Stimulated activated naive CD4-positive, alpha-beta T cell treated with Interleukin-2 at 50 U/mL for 16 hours (primary cell): Measurements from ENCODE around the gene PPARG.
"Not testable (repeated sequence)": the region's sequence is repeated elsewhere in the genome, so short reads cannot be mapped to it uniquely, and the experiment has no call there.

ENCODE experiments used
- DNase-seq: peaks from one replicate; lab custom pipeline; 2025; lab: John Stamatoyannopoulos, UW

Gene PPARG

GRCh38 chr3:12443781-12444522 lies 155.1 kb downstream of the PPARG start:
- no peak for DNase-seq

DNA sequence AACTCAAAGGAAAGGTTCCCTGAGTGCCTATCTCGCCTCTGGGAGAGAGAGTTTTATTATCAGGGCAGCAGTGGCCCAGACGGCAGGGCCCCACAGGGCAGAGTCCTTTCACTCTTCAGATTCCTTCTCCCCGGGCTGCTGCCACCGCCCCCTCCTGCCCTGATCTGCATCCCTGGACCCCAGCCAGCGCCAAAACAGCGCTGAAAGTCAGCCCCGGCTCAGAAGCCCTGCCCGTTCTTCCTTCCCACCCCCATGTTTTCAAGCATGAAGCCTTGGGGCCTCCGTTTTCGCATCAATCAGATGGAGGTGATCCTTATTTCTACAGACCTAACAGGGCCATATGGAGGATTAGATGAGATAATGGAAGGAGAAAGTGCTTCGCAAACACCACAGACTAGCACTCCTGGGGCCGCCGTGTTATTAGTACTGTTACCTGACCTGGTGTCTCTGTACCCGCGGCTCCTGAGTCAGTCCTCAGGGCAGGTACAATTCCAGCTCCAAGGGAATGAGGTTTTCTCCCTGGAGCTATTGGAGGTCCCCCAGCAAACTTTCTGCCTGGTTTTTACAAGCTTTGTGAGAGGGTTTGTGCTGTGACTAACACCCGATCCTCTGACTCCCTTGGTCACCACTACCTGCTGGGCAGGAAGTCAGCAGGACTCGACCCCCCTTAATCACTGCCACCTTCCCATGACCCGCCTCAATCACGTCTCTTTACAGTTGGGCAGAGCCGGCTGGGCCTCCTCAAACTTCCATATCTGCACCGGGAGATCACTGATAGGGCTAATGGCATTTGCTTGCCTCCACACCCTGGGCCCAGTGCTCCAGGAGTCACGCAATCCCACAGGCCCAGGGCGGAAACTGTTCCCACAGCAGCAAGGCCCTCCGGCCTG lies 156.0 kb downstream of the PPARG start:
- no peak for DNase-seq

- DNase-seq: no peak
Observed at GRCh38 chr3:12445523-12446240, 156.8 kb downstream of the PPARG start.

DNA sequence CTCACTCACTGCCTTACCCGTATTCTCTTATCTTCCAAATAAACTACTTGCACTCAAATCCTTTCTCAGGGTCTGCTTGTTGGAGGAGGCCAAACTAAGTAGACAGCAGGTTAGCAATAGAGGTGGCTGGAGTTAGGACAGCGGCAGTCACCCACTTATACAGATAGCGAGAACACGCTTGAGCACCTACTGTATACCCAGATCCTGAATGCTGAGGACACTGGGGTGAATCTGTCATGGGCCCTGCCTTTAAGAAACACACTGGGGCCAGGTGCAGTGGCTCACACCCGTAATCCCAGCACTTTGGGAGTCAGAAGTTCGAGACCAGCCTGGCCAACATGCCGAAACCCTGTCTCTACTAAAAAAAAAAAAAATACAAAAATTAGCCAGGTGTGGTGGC lies 157.4 kb downstream of the PPARG start:
- no peak for DNase-seq

GRCh38 chr3:12447075-12447474 lies 158.2 kb downstream of the PPARG start:
- DNase-seq: no peak

DNA sequence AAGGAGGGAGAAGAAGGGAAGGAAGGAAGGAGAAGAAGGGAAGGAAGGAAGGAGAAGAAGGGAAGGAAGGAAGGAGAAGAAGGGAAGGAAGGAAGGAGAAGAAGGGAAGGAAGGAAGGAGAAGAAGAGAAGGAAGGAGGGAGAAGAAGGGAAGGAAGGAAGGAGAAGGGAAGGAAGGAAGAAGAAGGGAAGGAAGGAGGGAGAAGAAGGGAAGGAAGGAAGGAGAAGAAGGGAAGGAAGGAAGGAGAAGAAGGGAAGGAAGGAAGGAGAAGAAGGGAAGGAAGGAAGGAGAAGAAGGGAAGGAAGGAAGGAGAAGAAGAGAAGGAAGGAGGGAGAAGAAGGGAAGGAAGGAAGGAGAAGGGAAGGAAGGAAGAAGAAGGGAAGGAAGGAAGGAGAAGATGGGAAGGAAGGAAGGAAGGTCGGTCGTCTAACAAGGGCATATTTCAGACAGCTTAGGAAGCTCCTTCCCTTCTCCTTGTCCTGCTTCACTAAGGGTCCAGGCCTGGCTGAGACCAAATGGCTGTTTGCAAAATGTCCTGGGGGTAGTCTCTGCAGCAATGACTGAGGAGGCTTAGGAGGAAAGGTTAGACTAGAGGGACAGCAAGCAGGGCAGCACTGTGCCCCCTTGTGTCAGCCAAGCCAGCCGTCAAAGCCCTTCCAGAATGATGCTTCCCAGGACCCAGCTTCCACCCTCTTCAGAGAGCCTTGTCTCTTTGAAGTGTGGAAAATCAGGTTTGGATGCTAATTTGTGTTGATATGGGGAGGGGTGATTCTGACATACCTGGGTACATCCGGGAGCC lies 159.7 kb downstream of the PPARG start:
- DNase-seq: not testable (repeated sequence)

DNA sequence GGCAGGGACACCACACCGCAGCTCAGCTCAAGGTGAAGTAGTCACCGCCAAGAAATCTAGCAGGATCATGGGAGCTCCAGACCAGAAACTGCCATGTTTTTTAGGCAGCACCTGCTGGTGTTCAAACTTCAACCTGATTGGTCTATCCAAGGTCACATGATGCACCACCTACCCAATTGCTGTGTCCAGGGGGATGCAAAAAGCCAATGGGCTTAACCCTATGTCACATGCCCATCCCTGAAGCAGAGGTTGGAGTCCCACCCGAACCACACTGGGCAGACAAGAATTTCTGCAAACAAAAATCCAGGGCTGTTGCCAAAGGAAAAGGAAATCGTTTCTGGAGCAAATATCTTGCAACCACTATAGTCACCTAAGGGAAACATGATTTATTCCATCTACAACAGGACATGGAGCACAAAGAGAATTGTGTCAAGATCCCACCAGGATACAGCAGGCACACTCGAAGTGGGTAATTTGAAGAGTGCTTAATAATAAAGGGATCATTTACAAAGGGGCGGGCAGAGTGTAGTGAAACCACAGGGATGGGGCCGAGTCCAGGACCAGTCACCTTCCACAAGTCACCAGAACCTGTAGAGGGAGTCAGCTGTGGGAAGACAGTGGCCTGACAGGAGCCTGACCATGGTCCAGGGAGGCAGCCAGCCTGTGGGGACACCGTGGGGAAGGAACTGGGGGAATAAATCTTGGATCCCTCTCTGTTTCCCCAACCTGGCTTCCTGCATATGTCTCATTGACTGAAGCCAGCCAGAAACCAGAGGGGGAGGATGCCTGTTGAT lies 161.2 kb downstream of the PPARG start:
- no peak for DNase-seq

- no peak for DNase-seq
Observed at GRCh38 chr3:12451481-12451880, 162.6 kb downstream of the PPARG start.

DNA sequence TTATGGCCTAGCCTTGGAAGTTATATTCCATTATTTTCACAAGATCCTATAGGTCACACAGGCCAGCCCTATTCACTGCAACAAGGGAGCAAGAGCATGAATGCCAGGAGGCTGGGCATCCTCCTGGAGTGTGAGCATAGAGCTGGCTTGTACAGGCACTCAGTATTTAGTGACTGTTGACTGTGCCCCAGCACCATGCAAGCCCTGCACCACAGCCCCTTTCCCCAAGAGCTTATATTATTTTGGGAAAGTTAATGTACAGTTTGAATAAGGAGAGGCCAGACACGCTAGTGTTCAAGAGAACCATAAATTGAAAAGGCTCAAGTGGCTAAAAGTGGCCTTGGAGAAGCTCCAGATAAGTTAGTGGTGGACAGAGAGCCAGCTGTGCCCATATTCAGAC lies 163.1 kb downstream of the PPARG start:
- DNase-seq: no peak

DNA sequence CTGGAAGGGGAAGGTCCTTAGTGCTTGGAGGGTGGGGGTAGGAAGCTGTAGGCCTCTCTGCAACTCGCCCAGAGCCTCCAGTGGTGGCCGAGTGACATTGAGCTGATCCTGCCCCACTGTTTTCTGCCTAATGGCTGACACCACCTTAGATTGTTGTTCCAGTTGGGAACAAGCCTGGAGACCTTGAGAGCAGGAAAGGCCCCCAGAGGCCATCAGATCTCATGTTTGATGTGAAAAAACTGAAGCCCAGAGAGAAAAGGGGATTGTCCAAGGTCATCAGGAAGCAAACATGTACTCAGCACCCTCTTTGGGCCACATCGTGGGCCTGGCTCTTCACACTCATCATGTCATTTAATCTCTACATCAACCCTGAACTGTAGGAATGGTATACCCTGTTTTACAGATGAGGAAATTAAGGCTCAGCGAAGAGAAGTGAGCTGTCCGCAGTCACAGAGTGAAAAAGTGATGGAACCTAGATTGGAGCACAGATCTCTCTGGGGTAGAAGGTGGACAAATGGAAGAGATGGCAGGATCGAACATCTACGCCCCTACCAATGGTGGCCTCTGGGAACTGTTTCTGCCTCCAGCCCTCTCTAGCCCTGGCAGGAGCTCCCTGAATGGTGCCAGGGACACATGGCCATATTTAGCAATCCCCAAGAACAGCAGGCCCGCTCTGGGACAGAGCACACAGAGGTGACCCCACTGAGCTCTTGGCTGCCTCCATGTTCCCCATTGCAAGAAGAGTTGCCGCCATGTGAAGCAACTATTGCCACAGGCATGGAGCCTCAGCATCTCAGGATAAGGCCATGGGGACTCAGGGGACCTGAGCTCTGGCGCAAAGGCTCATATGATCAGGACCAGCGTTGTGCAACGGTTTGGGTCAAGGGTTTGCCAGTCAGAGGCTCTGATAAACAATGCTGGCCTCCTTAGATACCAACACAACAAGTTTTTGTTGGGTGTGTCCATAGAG lies 163.8 kb downstream of the PPARG start:
- no peak for DNase-seq

DNA sequence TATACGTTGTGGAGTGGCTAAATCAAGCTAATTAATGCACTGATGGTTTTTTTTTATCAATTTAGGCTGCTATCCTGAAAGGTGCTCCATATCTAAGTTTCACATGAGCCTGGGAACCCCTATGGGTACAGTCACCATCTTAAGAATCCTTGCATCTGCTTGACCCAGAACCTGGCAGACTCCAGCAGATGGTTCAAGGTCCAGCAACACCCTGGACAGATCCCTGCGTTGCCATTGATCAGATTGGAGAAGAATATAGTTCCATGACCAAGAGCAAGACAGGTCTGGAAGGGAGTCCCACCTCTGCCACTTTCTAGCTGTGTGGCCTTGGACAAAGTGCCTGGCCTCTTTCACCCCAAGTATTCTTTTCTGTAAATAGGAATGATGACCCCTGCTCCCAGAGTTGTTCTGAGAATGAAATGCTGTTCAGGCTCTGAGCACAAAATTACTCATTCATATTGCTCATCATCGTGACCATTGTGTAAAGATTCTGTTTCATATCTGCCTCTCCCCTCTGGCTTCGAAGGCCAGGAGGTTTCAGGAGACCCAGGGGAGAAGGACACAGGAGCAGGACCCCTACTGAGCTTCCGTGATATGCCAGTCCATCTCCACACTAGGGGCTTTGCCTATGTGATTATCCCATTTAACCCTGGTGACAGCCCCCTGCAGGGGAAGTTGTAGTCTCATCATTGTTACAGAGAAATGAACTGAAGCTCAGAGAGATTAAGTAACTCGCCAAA lies 165.4 kb downstream of the PPARG start:
- DNase-seq: no peak

DNA sequence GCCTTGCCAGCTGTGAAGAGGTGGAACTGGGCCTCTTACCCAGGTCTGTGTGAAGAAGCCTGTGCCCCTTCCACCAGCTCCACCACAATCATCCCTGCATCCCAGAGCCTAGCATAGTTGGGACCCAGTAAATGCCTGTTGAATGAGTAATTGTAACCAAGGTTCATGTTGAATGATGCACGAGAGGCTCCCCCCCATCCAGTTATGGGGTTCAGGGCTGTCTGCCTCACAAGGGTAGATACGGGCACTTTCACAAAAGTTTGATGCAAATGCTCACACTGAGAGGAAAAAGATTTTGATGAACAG lies 165.9 kb downstream of the PPARG start:
- DNase-seq: no peak

- no peak for DNase-seq
Observed at GRCh38 chr3:12455740-12456139, 166.9 kb downstream of the PPARG start.

DNA sequence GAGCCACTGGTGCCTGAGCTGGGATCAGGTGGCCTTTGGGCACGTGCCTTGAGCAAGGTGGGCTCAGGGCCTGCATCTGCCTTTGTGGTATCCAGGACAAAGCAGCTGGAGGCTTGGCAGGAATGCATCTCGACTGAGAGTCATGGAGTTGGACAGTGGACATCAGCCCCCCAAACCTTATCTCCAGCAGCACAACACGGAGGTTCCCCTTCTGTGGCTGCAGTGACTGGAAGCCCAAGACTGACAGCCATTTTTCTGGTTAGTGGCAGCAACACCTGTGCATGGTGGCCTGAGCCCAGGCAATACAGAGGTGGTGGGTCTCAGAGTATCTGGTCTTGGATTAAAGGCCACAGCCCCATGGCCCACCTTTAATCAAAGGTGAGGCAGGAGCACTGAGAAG lies 167.6 kb downstream of the PPARG start:
- no peak for DNase-seq

GRCh38 chr3:12457380-12457779 lies 168.5 kb downstream of the PPARG start:
- DNase-seq: not testable (repeated sequence)

GRCh38 chr3:12458901-12459300 lies 170.0 kb downstream of the PPARG start:
- DNase-seq: no peak

- no peak for DNase-seq
Observed at GRCh38 chr3:12460127-12460526, 171.3 kb downstream of the PPARG start.

- DNase-seq: no peak
Observed at GRCh38 chr3:12461097-12461649, 172.3 kb downstream of the PPARG start.
